Epithelial cell of proximal tubule (primary cell): Measurements from ENCODE around the gene WDR18. TPM values are rescaled to one million over a fixed set of nuclear protein-coding genes. Genes with fewer than 3 reads are reported as not detected.

ENCODE experiments used
- DNase-seq: peaks from one replicate; pipeline ENCODE4 v3.0.0-alpha.2; 2011; ENCODE audit warnings: low read depth
- H3K4me3 ChIP-seq: 2 replicates; pipeline ENCODE4 v1.5.1; 2011; ENCODE audit warnings: low read depth, mild to moderate bottlenecking, low read length
- CTCF ChIP-seq: conservative IDR thresholded peaks from 2 replicates; pipeline ENCODE4 v1.5.1; 2012; ENCODE audit warnings: low read depth, mild to moderate bottlenecking, low read length
- total RNA-seq: library from RNA; depleted of rRNA; stranded (reverse); fragments of >200 nt; gene quantifications from 2 replicates; pipeline ENCODE4 v1.2.3, GENCODE V29; 2015

WDR18 gene
- total RNA-seq, 1 donor from 2014 or later, result 71.0 TPM

- no peak for DNase-seq
- TF ChIP-seq CTCF, result no peak
- H3K4me3 ChIP-seq, result no peak overlapping the region
Measured at GRCh38 chr19:939922-940321, 44.2 kb upstream of the WDR18 start.

GRCh38 chr19:940591-941291 lies 43.4 kb upstream of the WDR18 start:
- peak overlapping the region; percentile 39 for H3K4me3 ChIP-seq
- TF ChIP-seq CTCF, result no peak
- DNase-seq, result no peak

- peak overlapping the region; percentile 39 for H3K4me3 ChIP-seq
- DNase-seq, result no peak
- TF ChIP-seq CTCF, result no peak
Measured at GRCh38 chr19:941292-942132, 42.6 kb upstream of the WDR18 start.

GRCh38 chr19:942133-942645 lies 42.0 kb upstream of the WDR18 start:
- H3K4me3 ChIP-seq, result no peak overlapping the region
- no peak for TF ChIP-seq CTCF
- no peak for DNase-seq

- DNase-seq, result no peak
- TF ChIP-seq CTCF, result no peak
- H3K4me3 ChIP-seq, result no peak overlapping the region
Measured at GRCh38 chr19:943551-944170, 40.5 kb upstream of the WDR18 start.

GRCh38 chr19:944171-944567 lies 40.0 kb upstream of the WDR18 start:
- DNase-seq, result no peak
- TF ChIP-seq CTCF, result no peak
- no peak overlapping the region for H3K4me3 ChIP-seq
